Endothelial cell of umbilical vein (primary cell): ENCODE data around the gene SLCO3A1. TPM values are rescaled to one million over a fixed set of nuclear protein-coding genes. Genes with fewer than 3 reads are reported as not detected.

ENCODE experiments used
- BruUV-seq: library from RNA; stranded (reverse); fragments of 400-500 nt; replicated peaks from 2 replicates; lab custom pipeline; 2021; lab: Mats Ljungman, UMichigan
- CTCF ChIA-PET: fragments of 300-600, 350-600 bp; sonication (Branson Sonifier 250); formaldehyde crosslinking; loops from one replicate; lab custom pipeline; 2021; ENCODE audit warnings: antibody characterized with exemption, inconsistent platforms; lab: Charles Lee
- POLR2A ChIA-PET: fragments of 300-600, 350-600 bp; sonication (Branson Sonifier 250); formaldehyde crosslinking; loops from one replicate; lab custom pipeline; 2021; ENCODE audit warnings: antibody characterized with exemption, inconsistent platforms; lab: Charles Lee
- DNase-seq: peaks from one replicate; pipeline ENCODE4 v3.0.0-alpha.2; 2011; ENCODE audit warnings: low read depth, low spot score
- FAIRE-seq: peaks from 2 replicates; lab custom pipeline; 2011; peaks lifted over from hg19 to GRCh38; lab: Jason Lieb, UNC
- H2AFZ ChIP-seq: 2 replicates; pipeline ENCODE4 v1.6.0; 2012; ENCODE audit warnings: low read depth, low read length, control low read depth, inconsistent platforms
- H3K27ac ChIP-seq: 2 replicates; pipeline ENCODE4 v1.5.1; 2011; ENCODE audit warnings: low read depth, mild to moderate bottlenecking, control low read depth, low read length, moderate library complexity; ENCODE audit not compliant: insufficient read depth
- H3K27me3 ChIP-seq, 2 experiments: 2 replicates each; pipeline versions ENCODE4 v1.6.0 to v1.6.1; 2011; ENCODE audit warnings: low read length in 2 of 2, mixed read lengths in 1 of 2; ENCODE audit not compliant: control insufficient read depth in 2 of 2, insufficient read depth in 2 of 2
- H3K36me3 ChIP-seq, 2 experiments: 2 replicates in 1 of 2; 3 replicates in 1 of 2; pipeline ENCODE4 v1.5.1; 2011; ENCODE audit warnings: low read length in 2 of 2, mild to moderate bottlenecking in 1 of 2, moderate library complexity in 1 of 2; ENCODE audit not compliant: control insufficient read depth in 2 of 2, insufficient read depth in 2 of 2; ENCODE audit errors: extremely low read depth in 1 of 2
- H3K4me1 ChIP-seq: 3 replicates; pipeline ENCODE4 v1.5.1; 2011; ENCODE audit warnings: mild to moderate bottlenecking, low read length; ENCODE audit not compliant: control insufficient read depth, insufficient read depth; ENCODE audit errors: extremely low read depth
- H3K4me2 ChIP-seq: 2 replicates; pipeline ENCODE4 v1.6.1; 2011; ENCODE audit warnings: low read length, control low read depth, mixed read lengths; ENCODE audit not compliant: insufficient read depth
- H3K4me3 ChIP-seq, 3 experiments: fragments of 200-600 bp in 1 of 3; sonication (generic), shearing (Covaris generic) in 1 of 3; replicated peaks in 1 of 3; 2 replicates each; pipeline ENCODE4 v1.5.1; 2011 to 2016; ENCODE audit warnings: control low read depth in 3 of 3, low read length in 3 of 3, mild to moderate bottlenecking in 2 of 3, inconsistent platforms in 1 of 3, low read depth in 1 of 3, moderate library complexity in 1 of 3; ENCODE audit not compliant: insufficient read depth in 1 of 3
- H3K79me2 ChIP-seq: 2 replicates; pipeline ENCODE4 v1.6.0; 2012; ENCODE audit warnings: low read length, inconsistent platforms; ENCODE audit not compliant: control insufficient read depth, insufficient read depth
- H3K9ac ChIP-seq: replicated peaks from 2 replicates; pipeline ENCODE3; 2011; ENCODE audit warnings: low read length, control low read depth; ENCODE audit not compliant: insufficient read depth; ENCODE audit errors: extremely low read depth
- H3K9me1 ChIP-seq: replicated peaks from 3 replicates; pipeline ENCODE4 v1.6.0; 2011; ENCODE audit warnings: mild to moderate bottlenecking, low read length; ENCODE audit not compliant: control insufficient read depth, insufficient read depth; ENCODE audit errors: extremely low read depth
- H3K9me3 ChIP-seq: replicated peaks from 2 replicates; pipeline ENCODE4 v1.5.1; 2012; ENCODE audit warnings: low read length, inconsistent platforms; ENCODE audit not compliant: control insufficient read depth, insufficient read depth
- H4K20me1 ChIP-seq: replicated peaks from 2 replicates; pipeline ENCODE3; 2011; ENCODE audit warnings: mild to moderate bottlenecking, low read length; ENCODE audit not compliant: control insufficient read depth, insufficient read depth; ENCODE audit errors: extremely low read depth
- EZH2 ChIP-seq: IDR thresholded peaks from 2 replicates; pipeline ENCODE4 v1.6.1; 2012; ENCODE audit warnings: borderline replicate concordance, low read depth, mild to moderate bottlenecking, moderate library complexity, low read length, inconsistent platforms; ENCODE audit not compliant: severe bottlenecking
- FOS ChIP-seq: IDR thresholded peaks from 2 replicates; pipeline ENCODE4 v1.6.1; 2011; ENCODE audit warnings: mild to moderate bottlenecking, low read length, moderate library complexity, borderline replicate concordance; ENCODE audit not compliant: insufficient read depth
- GATA2 ChIP-seq: IDR thresholded peaks from 2 replicates; pipeline ENCODE4 v1.7.0; 2011; ENCODE audit warnings: low read depth, mild to moderate bottlenecking, moderate library complexity, mixed read lengths, low read length; ENCODE audit not compliant: insufficient read length, insufficient read depth
- JUN ChIP-seq: IDR thresholded peaks from 2 replicates; pipeline ENCODE4 v1.6.1; 2011; ENCODE audit warnings: borderline replicate concordance, low read depth; ENCODE audit not compliant: insufficient read length, insufficient read depth
- MYC ChIP-seq: IDR thresholded peaks from one replicate; pipeline ENCODE4 v1.6.1; 2011; ENCODE audit warnings: mild to moderate bottlenecking, low read depth, low read length
- POLR2A ChIP-seq: IDR thresholded peaks from 2 replicates; pipeline ENCODE4 v1.6.1; 2012; ENCODE audit warnings: low read depth, mild to moderate bottlenecking, control low read depth, low read length
- POLR2AphosphoS5 ChIP-seq: IDR thresholded peaks from 2 replicates; pipeline ENCODE4 v1.6.1; 2012; ENCODE audit warnings: low read depth, mild to moderate bottlenecking, control low read depth, low read length, moderate library complexity; ENCODE audit not compliant: insufficient read depth
- dilution Hi-C: fragments of 300-500 bp; cut with MboI; formaldehyde crosslinking; loops from one replicate; pipeline ENCODE4 v1.15.0; 2019; ENCODE audit warnings: low sequenced_read_pairs; ENCODE audit not compliant: extremely low pct_ligation_motif_present
- intact Hi-C: fragments of 100-400 bp; cut with micrococcal nuclease; formaldehyde crosslinking; loops from one replicate; pipeline ENCODE4 v1.10.0; 2022
- polyA plus RNA-seq, 4 experiments: library from polyadenylated mRNA; depleted of rRNA in 3 of 4; stranded (reverse) in 3 of 4; unstranded in 1 of 4; fragments of >200 nt; gene quantifications; 2 replicates each; pipeline versions ENCODE4 v1.2.1 to v1.2.3, GENCODE V29; 2011 to 2012; ENCODE audit warnings: missing spikeins in 1 of 4
- total RNA-seq: library from RNA; stranded (reverse); gene quantifications from 2 replicates; pipeline ENCODE4 v1.2.3, GENCODE V29; 2021
- TF ChIP-seq, protein P1 (sequence below): IDR thresholded peaks from 2 replicates; pipeline ENCODE4 v1.6.1; 2011; ENCODE audit not compliant: insufficient read depth, insufficient read length
- TF ChIP-seq, protein P2 (sequence below), 2 donors: IDR thresholded peaks; 1 replicate in 1 of 2; 2 replicates in 1 of 2; pipeline ENCODE4 v1.5.1; 2011; ENCODE audit warnings: low read length in 2 of 2, mild to moderate bottlenecking in 2 of 2, moderate library complexity in 2 of 2, control low read depth in 1 of 2, inconsistent platforms in 1 of 2, low read depth in 1 of 2; ENCODE audit not compliant: insufficient read depth in 1 of 2; ENCODE audit errors: extremely low read depth in 1 of 2

Gene SLCO3A1
- total and polyA plus RNA-seq, 2 donors (not counting 3 experiments of a cell fraction or from before 2014, with no cell fraction given): 0.88 to 0.92 TPM

DNA sequence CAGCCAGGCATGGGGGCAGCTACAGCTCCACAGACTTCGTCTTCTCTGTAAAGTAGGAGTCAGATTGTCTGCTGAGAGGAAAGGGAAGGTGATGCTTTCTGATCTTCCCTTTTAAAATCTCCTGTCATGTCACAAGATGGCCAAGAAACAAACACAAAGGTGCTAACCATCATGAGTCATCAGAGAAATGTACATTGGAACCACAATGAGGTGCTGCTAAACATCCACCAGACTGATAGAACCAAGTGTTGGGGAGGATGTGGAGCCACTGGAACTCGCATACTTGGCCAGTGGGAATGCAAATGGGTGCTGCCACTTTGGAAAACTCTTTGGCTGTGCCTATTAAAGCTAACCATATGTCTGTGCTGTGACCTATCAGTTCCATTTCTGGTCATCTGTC is 268.8 kb downstream of the SLCO3A1 start:
- FAIRE-seq (no peak), DNase-seq (no peak)
- Histone ChIP-seq H3K4me1 (no peaks in the 10 kb centered on the region), H3K9me1 (no peaks in the 10 kb centered on the region), H4K20me1 (no peaks in the 10 kb centered on the region), H3K4me2 (no peak overlapping the region), H3K27ac (no peak overlapping the region), H2AFZ (no peak overlapping the region), H3K27me3 (no peaks in the 10 kb centered on the region), H3K4me3 (no peak overlapping the region), H3K36me3 (no peaks in the 10 kb centered on the region), H3K79me2 (no peaks in the 10 kb centered on the region), H3K9me3 (no peaks in the 10 kb centered on the region), H3K9ac (no peak overlapping the region)
- POLR2A ChIA-PET: no interaction called here
- intact Hi-C loops (no loop called here), dilution Hi-C loops (no loop called here)
- no peak for TF ChIP-seq POLR2A
- no peak for TF ChIP-seq MYC
- TF ChIP-seq POLR2AphosphoS5: no peak
- TF ChIP-seq JUN: no peak
- TF ChIP-seq GATA2: no peak
- TF ChIP-seq, protein P1, sequence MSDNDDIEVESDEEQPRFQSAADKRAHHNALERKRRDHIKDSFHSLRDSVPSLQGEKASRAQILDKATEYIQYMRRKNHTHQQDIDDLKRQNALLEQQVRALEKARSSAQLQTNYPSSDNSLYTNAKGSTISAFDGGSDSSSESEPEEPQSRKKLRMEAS: no peak
- no peak for TF ChIP-seq EZH2
- TF ChIP-seq FOS: no peak
- TF ChIP-seq, protein P2, sequence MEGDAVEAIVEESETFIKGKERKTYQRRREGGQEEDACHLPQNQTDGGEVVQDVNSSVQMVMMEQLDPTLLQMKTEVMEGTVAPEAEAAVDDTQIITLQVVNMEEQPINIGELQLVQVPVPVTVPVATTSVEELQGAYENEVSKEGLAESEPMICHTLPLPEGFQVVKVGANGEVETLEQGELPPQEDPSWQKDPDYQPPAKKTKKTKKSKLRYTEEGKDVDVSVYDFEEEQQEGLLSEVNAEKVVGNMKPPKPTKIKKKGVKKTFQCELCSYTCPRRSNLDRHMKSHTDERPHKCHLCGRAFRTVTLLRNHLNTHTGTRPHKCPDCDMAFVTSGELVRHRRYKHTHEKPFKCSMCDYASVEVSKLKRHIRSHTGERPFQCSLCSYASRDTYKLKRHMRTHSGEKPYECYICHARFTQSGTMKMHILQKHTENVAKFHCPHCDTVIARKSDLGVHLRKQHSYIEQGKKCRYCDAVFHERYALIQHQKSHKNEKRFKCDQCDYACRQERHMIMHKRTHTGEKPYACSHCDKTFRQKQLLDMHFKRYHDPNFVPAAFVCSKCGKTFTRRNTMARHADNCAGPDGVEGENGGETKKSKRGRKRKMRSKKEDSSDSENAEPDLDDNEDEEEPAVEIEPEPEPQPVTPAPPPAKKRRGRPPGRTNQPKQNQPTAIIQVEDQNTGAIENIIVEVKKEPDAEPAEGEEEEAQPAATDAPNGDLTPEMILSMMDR (IDR thresholded peaks at IDR 0.05; ENCODE audit: extremely low read depth in 1 of 2, insufficient read depth in 1 of 2, low read depth in 1 of 2, low read length in 2 of 2): no peak
- CTCF ChIA-PET: no interaction called here
- no TSS peak for BruUV-seq
